HepG2 (cell line): Measurements from ENCODE around the gene PHTF1. TPM values are rescaled to one million over a fixed set of nuclear protein-coding genes. Genes with fewer than 3 reads are reported as not detected.

ENCODE experiments used
- ATAC-seq: fragments of 200-7000 bp; cut with Tn5 transposase; 3 replicates; pipeline ENCODE4 v1.9.1; 2020; ENCODE audit warnings: mild to moderate bottlenecking, moderate library complexity
- BruUV-seq: library from RNA; stranded (reverse); fragments of 400-500 nt; replicated peaks from 2 replicates; lab custom pipeline; 2021; lab: Mats Ljungman, UMichigan
- CTCF ChIA-PET: fragments of 300-600 bp; formaldehyde crosslinking; extraction: SDS; loops from one replicate; lab custom pipeline; 2021; ENCODE audit warnings: low total read pairs, inconsistent platforms, low intra/inter-chr PET ratio; lab: Yijun Ruan, JAX
- POLR2A ChIA-PET: fragments of 350-600 bp; sonication (Branson Sonifier 250); formaldehyde crosslinking; loops from one replicate; lab custom pipeline; 2020; ENCODE audit warnings: antibody characterized with exemption, inconsistent platforms; lab: Yijun Ruan, JAX
- DNase-seq: peaks from one replicate; pipeline ENCODE4 v3.0.0-alpha.2; 2015; ENCODE audit warnings: low spot score
- FAIRE-seq: peaks from 3 replicates; lab custom pipeline; 2011; peaks lifted over from hg19 to GRCh38; lab: Jason Lieb, UNC
- H2AFZ ChIP-seq: one replicate; pipeline ENCODE4 v1.6.1; 2011; ENCODE audit warnings: low read length, inconsistent platforms
- H3K27ac ChIP-seq: fragments of 300-600 bp; 3 replicates; pipeline ENCODE4 v1.8.0; 2011; ENCODE audit warnings: mixed run types, mild to moderate bottlenecking, mixed read lengths, low read length, inconsistent platforms; ENCODE audit not compliant: insufficient read depth; ENCODE audit errors: extremely low read length
- H3K27me3 ChIP-seq, 2 experiments: fragments of 200-600 bp in 1 of 2; 2 replicates in 1 of 2; 3 replicates in 1 of 2; pipeline versions ENCODE4 v1.6.0 to v1.8.0; 2011; ENCODE audit warnings: low read length in 2 of 2, mild to moderate bottlenecking in 2 of 2, moderate library complexity in 2 of 2, inconsistent platforms in 1 of 2; ENCODE audit not compliant: insufficient read depth in 2 of 2, control insufficient read depth in 1 of 2
- H3K36me3 ChIP-seq, 2 experiments: fragments of 200-600 bp in 1 of 2; replicated peaks in 1 of 2; 2 replicates in 1 of 2; 3 replicates in 1 of 2; pipeline versions ENCODE4 v1.5.1 to v1.8.0; 2011; ENCODE audit warnings: low read length in 2 of 2, inconsistent platforms in 1 of 2; ENCODE audit not compliant: insufficient read depth in 2 of 2, control insufficient read depth in 1 of 2
- H3K4me1 ChIP-seq: 2 replicates; pipeline ENCODE4 v1.5.1; 2012; ENCODE audit warnings: low read length, inconsistent platforms; ENCODE audit not compliant: insufficient read depth
- H3K4me2 ChIP-seq: 2 replicates; pipeline ENCODE4 v1.6.0; 2011; ENCODE audit warnings: low read depth, low read length, inconsistent platforms
- H3K4me3 ChIP-seq, 3 experiments: fragments of 200-600 bp in 1 of 3; sonication (generic), shearing (Covaris generic) in 1 of 3; replicated peaks in 1 of 3; 2 replicates each; pipeline ENCODE4 v1.5.1; 2011 to 2016; ENCODE audit warnings: low read length in 3 of 3, inconsistent platforms in 2 of 3, low read depth in 2 of 3, mild to moderate bottlenecking in 2 of 3, control low read depth in 1 of 3, mixed read lengths in 1 of 3; ENCODE audit not compliant: insufficient read depth in 1 of 3
- H3K79me2 ChIP-seq: one replicate; pipeline ENCODE4 v1.6.1; 2011; ENCODE audit warnings: low read length, inconsistent platforms; ENCODE audit not compliant: insufficient read depth
- H3K9ac ChIP-seq: 2 replicates; pipeline ENCODE4 v1.6.0; 2011; ENCODE audit warnings: mild to moderate bottlenecking, low read depth, low read length, inconsistent platforms; ENCODE audit not compliant: insufficient read depth
- H3K9me3 ChIP-seq: 2 replicates; pipeline ENCODE4 v1.5.1; 2012; ENCODE audit warnings: mild to moderate bottlenecking, low read length
- H4K20me1 ChIP-seq: 2 replicates; pipeline ENCODE4 v1.6.0; 2011; ENCODE audit warnings: inconsistent platforms, mild to moderate bottlenecking, low read length, moderate library complexity; ENCODE audit not compliant: insufficient read depth
- AKAP8 ChIP-seq: sonication (generic); formaldehyde crosslinking; IDR thresholded peaks from 2 replicates; pipeline ENCODE4 v1.5.1; 2020; ENCODE audit warnings: mild to moderate bottlenecking, missing genetic modification reagents
- ATM ChIP-seq: fragments of 450-650 bp; IDR thresholded peaks from 2 replicates; pipeline ENCODE4 v1.7.1; 2017; ENCODE audit warnings: mild to moderate bottlenecking, borderline replicate concordance
- BRCA1 ChIP-seq: sonication (generic); formaldehyde crosslinking; IDR thresholded peaks from 2 replicates; pipeline ENCODE4 v1.4.0; 2020; ENCODE audit warnings: missing genetic modification reagents
- CBX2 ChIP-seq, 2 experiments: fragments of 200-600 bp in 1 of 2; sonication (generic); formaldehyde crosslinking in 1 of 2; IDR thresholded peaks; 2 replicates each; pipeline versions ENCODE4 v1.7.0 to v1.8.1; 2018 to 2022; ENCODE audit warnings: low read depth in 2 of 2, low read length in 1 of 2, mild to moderate bottlenecking in 1 of 2, missing genetic modification reagents in 1 of 2
- ELF1 ChIP-seq: sonication (generic); formaldehyde crosslinking; IDR thresholded peaks from 2 replicates; pipeline ENCODE4 v1.4.0; 2020; ENCODE audit warnings: missing genetic modification reagents
- HNRNPL ChIP-seq: fragments of 200-400 bp; formaldehyde crosslinking; IDR thresholded peaks from 2 replicates; pipeline ENCODE4 v1.6.1; 2017; ENCODE audit warnings: mild to moderate bottlenecking, low read depth, low read length
- MEF2D ChIP-seq: sonication (generic); formaldehyde crosslinking; IDR thresholded peaks from 2 replicates; pipeline ENCODE4 v1.5.1; 2020; ENCODE audit warnings: mild to moderate bottlenecking, missing genetic modification reagents
- PHF8 ChIP-seq: sonication (generic); formaldehyde crosslinking; IDR thresholded peaks from 2 replicates; pipeline ENCODE4 v1.5.0; 2020; ENCODE audit warnings: missing genetic modification reagents
- THAP11 ChIP-seq: IDR thresholded peaks from 2 replicates; pipeline ENCODE4 v1.6.1; 2016; ENCODE audit warnings: missing biosample characterization, missing genetic modification reagents
- TOPORS ChIP-seq: sonication (generic); formaldehyde crosslinking; IDR thresholded peaks from 2 replicates; pipeline ENCODE4 v1.8.0; 2023; ENCODE audit warnings: mild to moderate bottlenecking, missing genetic modification reagents
- WIZ ChIP-seq: sonication (generic); formaldehyde crosslinking; IDR thresholded peaks from 2 replicates; pipeline ENCODE4 v1.5.1; 2020; ENCODE audit warnings: mild to moderate bottlenecking, missing genetic modification reagents
- ZFP36L2 ChIP-seq: sonication (generic); formaldehyde crosslinking; IDR thresholded peaks from 2 replicates; pipeline ENCODE4 v1.4.0; 2020; ENCODE audit warnings: missing genetic modification reagents
- ZNF329 ChIP-seq: sonication (generic); formaldehyde crosslinking; IDR thresholded peaks from 2 replicates; pipeline ENCODE4 v1.9.0; 2021; ENCODE audit warnings: low read depth, mild to moderate bottlenecking, missing genetic modification reagents
- ZNF556 ChIP-seq: sonication (generic); formaldehyde crosslinking; IDR thresholded peaks from 2 replicates; pipeline ENCODE4 v1.4.0; 2020; ENCODE audit warnings: mild to moderate bottlenecking, missing genetic modification reagents, borderline replicate concordance
- ZNF564 ChIP-seq: sonication (generic); formaldehyde crosslinking; IDR thresholded peaks from 2 replicates; pipeline ENCODE4 v1.8.1; 2023; ENCODE audit warnings: mild to moderate bottlenecking, missing genetic modification reagents
- ZNF790 ChIP-seq: sonication (generic); formaldehyde crosslinking; IDR thresholded peaks from 2 replicates; pipeline ENCODE4 v1.8.0; 2022; ENCODE audit warnings: missing genetic modification reagents, mild to moderate bottlenecking, borderline replicate concordance
- WGBS: methylation state at CpG from one replicate; pipeline ENCODE4 v1.1.6; 2017; ENCODE audit warnings: low lambda C conversion rate; 5-methylcytosine and 5-hydroxymethylcytosine counted together
- in situ Hi-C: cut with HindIII; loops from 2 replicates; pipeline ENCODE4 v1.10.0; 2017; ENCODE audit warnings: low pct_unique_long_range_greater_than_20kb; ENCODE audit not compliant: extremely low pct_ligation_motif_present
- intact Hi-C: fragments of 100-400 bp; cut with micrococcal nuclease; formaldehyde crosslinking; loops from one replicate; pipeline ENCODE4 v1.10.0; 2022; ENCODE audit not compliant: unreplicated experiment
- polyA plus RNA-seq, 8 experiments: library from polyadenylated mRNA; depleted of rRNA in 3 of 8; stranded (reverse) in 7 of 8; unstranded in 1 of 8; fragments of >200 nt; fragmentation: Illumina TruSeq in 4 of 8; extraction: Trizol in 4 of 8; gene quantifications; 2 replicates each; pipeline versions ENCODE4 v1.2.1 to v1.2.3, GENCODE V29; 2011 to 2016; ENCODE audit warnings: low read depth in 4 of 8, missing spikeins in 1 of 8, mixed read lengths in 1 of 8; ENCODE audit not compliant: insufficient read depth in 1 of 8
- total RNA-seq, 5 experiments: library from RNA; depleted of rRNA; stranded (reverse); fragments of >200 nt; fragmentation: Illumina TruSeq; extraction: Trizol; gene quantifications; 2 replicates each; pipeline ENCODE4 v1.2.3, GENCODE V29; 2016; ENCODE audit warnings: low read depth in 1 of 5
- TF ChIP-seq, protein P1 (sequence below): fragments of 450-650 bp; IDR thresholded peaks from 2 replicates; pipeline ENCODE4 v1.6.1; 2016

Gene PHTF1
- total and polyA plus RNA-seq, 2 of the 13 experiments (the other 11 are each of a cell fraction or from before 2014, with no cell fraction given): 5.0 to 19.7 TPM

DNA sequence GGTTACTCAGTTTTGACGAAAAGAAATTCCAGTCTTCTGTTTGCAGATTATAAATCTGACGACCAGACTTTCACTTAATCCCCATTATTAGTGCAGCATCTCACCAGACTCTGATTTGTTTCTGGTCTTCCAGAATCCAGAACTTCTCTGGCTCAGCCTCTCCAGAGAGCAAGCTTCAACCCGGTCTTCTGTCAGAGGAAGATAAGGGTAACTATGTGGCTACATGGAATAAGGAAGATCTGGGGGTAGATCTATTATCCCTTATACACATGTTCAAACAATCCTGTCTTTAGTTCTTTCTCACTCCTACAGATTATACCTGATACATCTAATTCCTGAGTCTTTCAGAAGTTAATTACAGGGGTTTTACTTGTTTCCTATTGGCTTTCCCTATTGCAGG, 9.9 kb downstream of the PHTF1 start (continued):
- TF ChIP-seq TOPORS (CRISPR knock-in tag) (no peak), ZNF564 (CRISPR knock-in tag) (no peak), CBX2 (IDR thresholded peaks at IDR 0.05; ENCODE audit: low read depth, low read length) (no peak), CBX2 (CRISPR knock-in tag; IDR thresholded peaks at IDR 0.05; ENCODE audit: low read depth) (no peak)
- TF ChIP-seq, all 625 proteins: peak for 0

DNA sequence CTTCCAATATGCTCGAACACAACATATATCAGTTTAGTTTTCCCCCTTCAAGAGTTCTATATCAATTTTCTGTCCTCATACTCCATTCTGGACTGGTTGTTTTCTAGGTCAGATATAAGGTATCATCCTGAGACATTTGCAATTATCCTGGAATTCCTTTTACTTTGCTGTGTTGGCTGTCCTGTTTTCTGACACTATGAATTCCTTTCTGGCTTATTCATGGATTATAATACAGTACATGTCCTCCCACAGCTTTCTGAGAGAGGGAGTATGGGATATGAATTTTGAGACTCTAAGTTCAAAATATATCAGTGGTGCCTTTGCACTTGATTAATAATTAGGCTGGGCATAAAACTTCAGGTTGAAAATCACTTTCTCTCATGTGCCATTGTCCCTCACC, 11.9 kb downstream of the PHTF1 start:
- Histone ChIP-seq H3K9me3 (no peaks in the 10 kb centered on the region), H3K27me3 (no peaks in the 10 kb centered on the region), H4K20me1 (no peaks in the 10 kb centered on the region), H3K36me3 (peaks cover 0 to 4% of the 10 kb centered on the region in 2 experiments; a peak in 1 of 5 replicates), H3K27ac (no peak overlapping the region), H3K4me1 (peaks cover 10% of the 10 kb centered on the region), H3K4me2 (no peak overlapping the region), H3K4me3 (no peak overlapping the region), H3K79me2 (no peaks in the 10 kb centered on the region), H2AFZ (no peak overlapping the region), H3K9ac (no peak overlapping the region)
- 93% methylated on average over 1 of the region's 1 CpG for WGBS
- no peak for DNase-seq
- intact Hi-C loops: no loop called here
- CTCF ChIA-PET: no interaction called here
- no TSS peak for BruUV-seq
- TF ChIP-seq ELF1 (CRISPR knock-in tag): no peak
- TF ChIP-seq ZNF556 (CRISPR knock-in tag): no peak
- no peak for TF ChIP-seq ZNF790 (CRISPR knock-in tag)
- FAIRE-seq: no peak
- in situ Hi-C loops: no loop called here
- no peak for ATAC-seq
- POLR2A ChIA-PET: no interaction called here

DNA sequence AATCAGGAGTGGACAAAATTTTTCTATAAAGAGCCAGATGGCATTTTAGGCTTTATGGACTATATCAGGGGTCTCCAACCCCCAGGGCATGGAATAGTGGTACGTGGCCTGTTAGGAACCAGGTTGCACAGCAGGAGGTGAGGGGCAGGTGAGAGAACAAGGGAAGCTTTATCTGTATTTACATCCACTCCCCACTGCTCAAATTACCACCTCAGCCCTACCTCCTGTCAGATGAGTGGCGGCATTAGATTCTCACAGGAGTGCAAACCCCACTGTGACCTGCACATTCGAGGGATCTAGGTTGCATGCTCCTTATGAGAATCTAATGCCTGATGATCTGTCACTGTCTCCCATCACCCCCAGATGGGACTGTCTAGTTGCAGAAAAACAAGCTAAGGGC, 13.9 kb downstream of the PHTF1 start:
- DNase-seq: peak; percentile 5
- TF ChIP-seq PHF8 (CRISPR knock-in tag) (no peak), MEF2D (CRISPR knock-in tag) (no peak), THAP11 (CRISPR knock-in tag) (no peak), ZNF329 (CRISPR knock-in tag) (no peak), BRCA1 (CRISPR knock-in tag) (no peak), WIZ (CRISPR knock-in tag) (no peak), ATM (no peak), HNRNPL (no peak), AKAP8 (no peak), ZFP36L2 (CRISPR knock-in tag) (no peak)
- TF ChIP-seq, protein P1, sequence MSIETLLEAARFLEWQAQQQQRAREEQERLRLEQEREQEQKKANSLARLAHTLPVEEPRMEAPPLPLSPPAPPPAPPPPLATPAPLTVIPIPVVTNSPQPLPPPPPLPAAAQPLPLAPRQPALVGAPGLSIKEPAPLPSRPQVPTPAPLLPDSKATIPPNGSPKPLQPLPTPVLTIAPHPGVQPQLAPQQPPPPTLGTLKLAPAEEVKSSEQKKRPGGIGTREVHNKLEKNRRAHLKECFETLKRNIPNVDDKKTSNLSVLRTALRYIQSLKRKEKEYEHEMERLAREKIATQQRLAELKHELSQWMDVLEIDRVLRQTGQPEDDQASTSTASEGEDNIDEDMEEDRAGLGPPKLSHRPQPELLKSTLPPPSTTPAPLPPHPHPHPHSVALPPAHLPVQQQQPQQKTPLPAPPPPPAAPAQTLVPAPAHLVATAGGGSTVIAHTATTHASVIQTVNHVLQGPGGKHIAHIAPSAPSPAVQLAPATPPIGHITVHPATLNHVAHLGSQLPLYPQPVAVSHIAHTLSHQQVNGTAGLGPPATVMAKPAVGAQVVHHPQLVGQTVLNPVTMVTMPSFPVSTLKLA: no peak
- in situ Hi-C loops (no loop called here), intact Hi-C loops (no loop called here)
- Histone ChIP-seq H2AFZ (no peak overlapping the region), H3K9me3 (no peaks in the 10 kb centered on the region), H3K36me3 (peaks cover 0 to 4% of the 10 kb centered on the region in 2 experiments; a peak in 1 of 5 replicates), H3K4me1 (peaks cover 10% of the 10 kb centered on the region), H3K27me3 (no peaks in the 10 kb centered on the region), H3K27ac (no peak overlapping the region), H3K9ac (no peak overlapping the region), H3K4me2 (no peak overlapping the region), H4K20me1 (no peaks in the 10 kb centered on the region), H3K4me3 (no peak overlapping the region), H3K79me2 (no peaks in the 10 kb centered on the region)
- 95% methylated on average over 2 of the region's 3 CpGs for WGBS
- FAIRE-seq: no peak
- ChIA-PET POLR2A (no interaction called here), CTCF (no interaction called here)
- no TSS peak for BruUV-seq
- no peak; the same call in 2 of the 3 replicates for ATAC-seq
